GF-D8 (cell line): Measurements from ENCODE around the gene SLC12A6.
"Not testable (repeated sequence)": the region's sequence is repeated elsewhere in the genome, so short reads cannot be mapped to it uniquely, and the experiment has no call there.

Source experiments
- DNase-seq: peaks from one replicate; lab custom pipeline; 2025; lab: John Stamatoyannopoulos, UW

SLC12A6 gene

GRCh38 chr15:34193272-34193671 is 144.3 kb downstream of the SLC12A6 start:
- DNase-seq: not testable (repeated sequence)

DNA sequence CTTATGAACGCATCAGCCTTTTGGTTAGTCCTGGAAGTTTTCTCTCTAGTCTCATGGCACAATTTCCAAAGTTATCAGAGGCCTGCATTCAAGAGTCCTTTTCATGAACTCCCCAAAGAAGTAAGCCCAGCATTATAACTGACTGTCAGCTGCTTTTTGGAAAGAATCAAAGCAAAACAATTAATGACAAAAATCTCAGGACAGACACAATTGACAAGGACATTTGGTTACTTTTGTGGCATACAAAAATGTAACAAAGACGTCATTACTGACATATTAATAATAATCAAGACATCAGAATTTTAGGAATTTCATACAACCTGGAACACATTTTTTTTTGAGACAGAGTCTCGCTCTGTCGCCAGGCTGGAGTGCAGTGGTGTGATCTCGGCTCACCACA is 148.9 kb downstream of the SLC12A6 start:
- no peak for DNase-seq

GRCh38 chr15:34185666-34186065 is 151.9 kb downstream of the SLC12A6 start:
- DNase-seq: no peak

DNA sequence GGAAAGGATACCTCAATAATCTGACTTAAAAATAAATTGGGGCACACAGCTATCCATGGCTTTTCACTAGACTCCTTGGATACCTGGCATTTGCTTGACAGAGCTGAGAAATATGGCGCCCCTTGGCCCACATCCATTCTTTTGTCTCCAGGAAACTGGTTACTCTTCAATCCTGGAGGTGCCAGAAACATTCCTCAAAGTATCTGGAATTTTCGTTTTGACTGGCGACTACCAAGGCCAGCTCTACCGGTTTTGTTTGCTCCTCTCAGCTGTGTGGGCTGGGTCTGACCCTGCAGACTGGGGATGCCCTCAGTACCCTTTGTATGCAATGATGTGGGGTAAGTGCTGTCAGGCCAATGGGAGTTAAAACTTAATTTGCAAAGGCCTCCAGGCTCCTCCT is 154.6 kb downstream of the SLC12A6 start:
- no peak for DNase-seq
